Panc1 (cell line): ENCODE measurements around the gene CFAP45.

Experiments
- SIN3A ChIP-seq: IDR thresholded peaks from 2 replicates; pipeline ENCODE4 v1.6.1; 2012; ENCODE audit warnings: low read depth, mild to moderate bottlenecking, low read length, moderate library complexity, borderline replicate concordance; ENCODE audit not compliant: insufficient read depth
- TF ChIP-seq, protein P1 (sequence below): fragments of 450-650 bp; IDR thresholded peaks from 2 replicates; pipeline ENCODE4 v1.5.1; 2017; ENCODE audit warnings: mild to moderate bottlenecking
- TF ChIP-seq, protein P2 (sequence below), 2 experiments: IDR thresholded peaks; 2 replicates each; pipeline ENCODE4 v1.6.1; 2011 to 2012; ENCODE audit warnings: low read depth in 2 of 2, control low read depth in 1 of 2, low read length in 1 of 2, mild to moderate bottlenecking in 1 of 2, moderate library complexity in 1 of 2; ENCODE audit not compliant: insufficient read depth in 1 of 2

DNA sequence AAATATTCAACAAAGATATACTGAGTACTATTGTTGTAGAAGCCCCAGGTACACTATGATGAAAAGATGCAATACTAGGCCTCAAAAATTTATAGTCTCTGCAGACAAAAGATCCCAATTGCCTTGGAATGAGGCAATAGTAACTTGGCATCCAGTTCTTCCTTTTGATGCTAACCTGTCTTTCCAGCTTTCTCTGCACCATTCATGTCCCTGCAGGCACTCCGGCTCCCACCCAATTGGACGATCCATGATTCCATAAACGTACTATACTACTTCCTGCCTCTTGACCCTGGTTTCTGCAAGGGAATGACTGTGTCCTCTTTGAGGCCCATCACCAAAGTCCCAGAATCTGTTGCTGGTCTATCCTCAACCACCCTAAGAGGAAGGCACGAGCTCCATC, 33.4 kb upstream of the CFAP45 start:
- TF ChIP-seq, protein P1, sequence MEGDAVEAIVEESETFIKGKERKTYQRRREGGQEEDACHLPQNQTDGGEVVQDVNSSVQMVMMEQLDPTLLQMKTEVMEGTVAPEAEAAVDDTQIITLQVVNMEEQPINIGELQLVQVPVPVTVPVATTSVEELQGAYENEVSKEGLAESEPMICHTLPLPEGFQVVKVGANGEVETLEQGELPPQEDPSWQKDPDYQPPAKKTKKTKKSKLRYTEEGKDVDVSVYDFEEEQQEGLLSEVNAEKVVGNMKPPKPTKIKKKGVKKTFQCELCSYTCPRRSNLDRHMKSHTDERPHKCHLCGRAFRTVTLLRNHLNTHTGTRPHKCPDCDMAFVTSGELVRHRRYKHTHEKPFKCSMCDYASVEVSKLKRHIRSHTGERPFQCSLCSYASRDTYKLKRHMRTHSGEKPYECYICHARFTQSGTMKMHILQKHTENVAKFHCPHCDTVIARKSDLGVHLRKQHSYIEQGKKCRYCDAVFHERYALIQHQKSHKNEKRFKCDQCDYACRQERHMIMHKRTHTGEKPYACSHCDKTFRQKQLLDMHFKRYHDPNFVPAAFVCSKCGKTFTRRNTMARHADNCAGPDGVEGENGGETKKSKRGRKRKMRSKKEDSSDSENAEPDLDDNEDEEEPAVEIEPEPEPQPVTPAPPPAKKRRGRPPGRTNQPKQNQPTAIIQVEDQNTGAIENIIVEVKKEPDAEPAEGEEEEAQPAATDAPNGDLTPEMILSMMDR = no peak
- TF ChIP-seq SIN3A = no peak
- TF ChIP-seq, protein P2, sequence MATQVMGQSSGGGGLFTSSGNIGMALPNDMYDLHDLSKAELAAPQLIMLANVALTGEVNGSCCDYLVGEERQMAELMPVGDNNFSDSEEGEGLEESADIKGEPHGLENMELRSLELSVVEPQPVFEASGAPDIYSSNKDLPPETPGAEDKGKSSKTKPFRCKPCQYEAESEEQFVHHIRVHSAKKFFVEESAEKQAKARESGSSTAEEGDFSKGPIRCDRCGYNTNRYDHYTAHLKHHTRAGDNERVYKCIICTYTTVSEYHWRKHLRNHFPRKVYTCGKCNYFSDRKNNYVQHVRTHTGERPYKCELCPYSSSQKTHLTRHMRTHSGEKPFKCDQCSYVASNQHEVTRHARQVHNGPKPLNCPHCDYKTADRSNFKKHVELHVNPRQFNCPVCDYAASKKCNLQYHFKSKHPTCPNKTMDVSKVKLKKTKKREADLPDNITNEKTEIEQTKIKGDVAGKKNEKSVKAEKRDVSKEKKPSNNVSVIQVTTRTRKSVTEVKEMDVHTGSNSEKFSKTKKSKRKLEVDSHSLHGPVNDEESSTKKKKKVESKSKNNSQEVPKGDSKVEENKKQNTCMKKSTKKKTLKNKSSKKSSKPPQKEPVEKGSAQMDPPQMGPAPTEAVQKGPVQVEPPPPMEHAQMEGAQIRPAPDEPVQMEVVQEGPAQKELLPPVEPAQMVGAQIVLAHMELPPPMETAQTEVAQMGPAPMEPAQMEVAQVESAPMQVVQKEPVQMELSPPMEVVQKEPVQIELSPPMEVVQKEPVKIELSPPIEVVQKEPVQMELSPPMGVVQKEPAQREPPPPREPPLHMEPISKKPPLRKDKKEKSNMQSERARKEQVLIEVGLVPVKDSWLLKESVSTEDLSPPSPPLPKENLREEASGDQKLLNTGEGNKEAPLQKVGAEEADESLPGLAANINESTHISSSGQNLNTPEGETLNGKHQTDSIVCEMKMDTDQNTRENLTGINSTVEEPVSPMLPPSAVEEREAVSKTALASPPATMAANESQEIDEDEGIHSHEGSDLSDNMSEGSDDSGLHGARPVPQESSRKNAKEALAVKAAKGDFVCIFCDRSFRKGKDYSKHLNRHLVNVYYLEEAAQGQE (IDR thresholded peaks at IDR 0.05; ENCODE audit: insufficient read depth in 1 of 2, low read depth in 2 of 2, low read length in 1 of 2) = no peak
